ENCODE measurements around the gene GJB5. TPM values are rescaled to one million over a fixed set of nuclear protein-coding genes. Genes with fewer than 3 reads are reported as not detected.
"Not testable (repeated sequence)": the region's sequence is repeated elsewhere in the genome, so short reads cannot be mapped to it uniquely, and the experiment has no call there.

GJB5 gene
- total and polyA plus RNA-seq, 4 experiments from 2014 or later, result not detected

- Histone ChIP-seq H3K9me3 (ENCODE audit: control insufficient read depth in 1 of 2, low read length in 2 of 2) (no peaks in the 10 kb centered on the region), H3K27me3 (ENCODE audit: insufficient read depth, low read length) (no peaks in the 10 kb centered on the region), H3K36me3 (ENCODE audit: insufficient read depth, low read length) (no peaks in the 10 kb centered on the region), H3K4me3 (ENCODE audit: low read length in 2 of 2) (no peak overlapping the region), H3K4me1 (ENCODE audit: insufficient read depth, low read length) (no peaks in the 10 kb centered on the region), H3K27ac (ENCODE audit: low read depth, low read length) (no peak overlapping the region)
- Mint-ChIP-seq H3K36me3 (no peaks in the 10 kb centered on the region), H3K4me1 (no peaks in the 10 kb centered on the region), H3K27me3 (peaks cover 15 to 19% of the 10 kb centered on the region in 2 donors), H3K9me3 (no peaks in the 10 kb centered on the region), H3K27ac (no peak overlapping the region), H3K4me3 (no peak overlapping the region)
- no peak for DNase-seq
- intact Hi-C loops (cut with micrococcal nuclease), result no loop called here
- ChIA-PET POLR2A (ENCODE audit: partially characterized antibody) (no interaction called here), CTCF (ENCODE audit: partially characterized antibody) (no interaction called here)
Measured at GRCh38 chr1:34762474-34763141, 7.8 kb downstream of the GJB5 start.

GRCh38 chr1:34763142-34763781, 8.4 kb downstream of the GJB5 start:
- DNase-seq, result no peak
- Mint-ChIP-seq H3K9me3 (no peaks in the 10 kb centered on the region), H3K27me3 (peaks cover 11 to 15% of the 10 kb centered on the region in 2 donors), H3K4me1 (no peaks in the 10 kb centered on the region), H3K36me3 (no peaks in the 10 kb centered on the region), H3K27ac (no peak overlapping the region), H3K4me3 (no peak overlapping the region)
- intact Hi-C loops (cut with micrococcal nuclease), result no loop called here
- H3K4me3 ChIP-seq (ENCODE audit: low read length in 2 of 2), result no peak overlapping the region
- no peaks in the 10 kb centered on the region for H3K36me3 ChIP-seq (ENCODE audit: insufficient read depth, low read length)
- CTCF ChIA-PET (ENCODE audit: partially characterized antibody), result no interaction called here
- POLR2A ChIA-PET (ENCODE audit: partially characterized antibody), result no interaction called here
- H3K4me1 ChIP-seq (ENCODE audit: insufficient read depth, low read length), result no peaks in the 10 kb centered on the region
- H3K27ac ChIP-seq (ENCODE audit: low read depth, low read length), result no peak overlapping the region
- H3K9me3 ChIP-seq (ENCODE audit: control insufficient read depth in 1 of 2, low read length in 2 of 2), result no peaks in the 10 kb centered on the region
- H3K27me3 ChIP-seq (ENCODE audit: insufficient read depth, low read length), result no peaks in the 10 kb centered on the region

GRCh38 chr1:34768856-34769255, 14.0 kb downstream of the GJB5 start:
- ChIA-PET CTCF (ENCODE audit: partially characterized antibody) (no interaction called here), POLR2A (ENCODE audit: partially characterized antibody) (no interaction called here)
- no peaks in the 10 kb centered on the region for H3K27me3 Mint-ChIP-seq

GRCh38 chr1:34770891-34771504, 16.2 kb downstream of the GJB5 start:
- H3K27me3 ChIP-seq (ENCODE audit: insufficient read depth, low read length), result no peaks in the 10 kb centered on the region
- intact Hi-C loops (cut with micrococcal nuclease), result no loop called here
- no peaks in the 10 kb centered on the region for H3K9me3 Mint-ChIP-seq
- H3K27ac Mint-ChIP-seq, result no peak overlapping the region
- H3K4me1 ChIP-seq (ENCODE audit: insufficient read depth, low read length), result no peaks in the 10 kb centered on the region
- DNase-seq, result no peak
- no peaks in the 10 kb centered on the region for H3K4me1 Mint-ChIP-seq
- H3K36me3 ChIP-seq (ENCODE audit: insufficient read depth, low read length), result no peaks in the 10 kb centered on the region
- H3K4me3 ChIP-seq (ENCODE audit: low read length in 2 of 2), result no peak overlapping the region
- ChIA-PET POLR2A (ENCODE audit: partially characterized antibody) (no interaction called here), CTCF (ENCODE audit: partially characterized antibody) (no interaction called here)
- H3K4me3 Mint-ChIP-seq, result no peak overlapping the region
- no peaks in the 10 kb centered on the region for H3K9me3 ChIP-seq (ENCODE audit: control insufficient read depth in 1 of 2, low read length in 2 of 2)
- H3K27me3 Mint-ChIP-seq, result peaks cover 0 to 2% of the 10 kb centered on the region in 2 donors
- no peaks in the 10 kb centered on the region for H3K36me3 Mint-ChIP-seq
- no peak overlapping the region for H3K27ac ChIP-seq (ENCODE audit: low read depth, low read length)

More at GRCh38 chr1:34768856-34769255, 14.0 kb downstream of the GJB5 start:
- H3K4me3 Mint-ChIP-seq, result no peak overlapping the region
- intact Hi-C loops (cut with micrococcal nuclease), result no loop called here
- H3K27me3 ChIP-seq (ENCODE audit: insufficient read depth, low read length), result no peaks in the 10 kb centered on the region
- no peaks in the 10 kb centered on the region for H3K9me3 Mint-ChIP-seq
- no peak overlapping the region for H3K4me3 ChIP-seq (ENCODE audit: low read length in 2 of 2)
- no peaks in the 10 kb centered on the region for H3K36me3 Mint-ChIP-seq
- no peaks in the 10 kb centered on the region for H3K4me1 ChIP-seq (ENCODE audit: insufficient read depth, low read length)
- DNase-seq, result no peak
- H3K9me3 ChIP-seq (ENCODE audit: control insufficient read depth in 1 of 2, low read length in 2 of 2), result no peaks in the 10 kb centered on the region
- H3K4me1 Mint-ChIP-seq, result no peaks in the 10 kb centered on the region
- no peaks in the 10 kb centered on the region for H3K36me3 ChIP-seq (ENCODE audit: insufficient read depth, low read length)
- H3K27ac Mint-ChIP-seq, result no peak overlapping the region
- no peak overlapping the region for H3K27ac ChIP-seq (ENCODE audit: low read depth, low read length)

GRCh38 chr1:34771573-34772371, 16.9 kb downstream of the GJB5 start:
- POLR2A ChIA-PET (ENCODE audit: partially characterized antibody), result no interaction called here
- Mint-ChIP-seq H3K4me1 (no peaks in the 10 kb centered on the region), H3K9me3 (no peaks in the 10 kb centered on the region), H3K27me3 (peaks cover 0 to 2% of the 10 kb centered on the region in 2 donors), H3K27ac (no peak overlapping the region), H3K4me3 (no peak overlapping the region), H3K36me3 (no peaks in the 10 kb centered on the region)
- DNase-seq, result no peak
- CTCF ChIA-PET (ENCODE audit: partially characterized antibody), result no interaction called here
- no peak overlapping the region for H3K4me3 ChIP-seq (ENCODE audit: low read length in 2 of 2)
- no peaks in the 10 kb centered on the region for H3K4me1 ChIP-seq (ENCODE audit: insufficient read depth, low read length)
- intact Hi-C loops (cut with micrococcal nuclease), result no loop called here
- no peaks in the 10 kb centered on the region for H3K27me3 ChIP-seq (ENCODE audit: insufficient read depth, low read length)
- H3K27ac ChIP-seq (ENCODE audit: low read depth, low read length), result no peak overlapping the region
- no peaks in the 10 kb centered on the region for H3K36me3 ChIP-seq (ENCODE audit: insufficient read depth, low read length)
- no peaks in the 10 kb centered on the region for H3K9me3 ChIP-seq (ENCODE audit: control insufficient read depth in 1 of 2, low read length in 2 of 2)

- H3K27me3 ChIP-seq (ENCODE audit: insufficient read depth, low read length); H3K4me1 ChIP-seq (ENCODE audit: insufficient read depth, low read length); H3K9me3 Mint-ChIP-seq; POLR2A ChIA-PET (ENCODE audit: partially characterized antibody); H3K27ac Mint-ChIP-seq; H3K27ac ChIP-seq (ENCODE audit: low read depth, low read length); H3K27me3 Mint-ChIP-seq; DNase-seq; H3K4me3 Mint-ChIP-seq; H3K4me1 Mint-ChIP-seq; H3K4me3 ChIP-seq (ENCODE audit: low read length in 2 of 2); H3K36me3 Mint-ChIP-seq; H3K9me3 ChIP-seq (ENCODE audit: control insufficient read depth in 1 of 2, low read length in 2 of 2); intact Hi-C loops (cut with micrococcal nuclease); H3K36me3 ChIP-seq (ENCODE audit: insufficient read depth, low read length): not testable (repeated sequence)
- CTCF ChIA-PET (ENCODE audit: partially characterized antibody), result interaction anchor here (0.9 to 1.3 kb wide), 2 partner anchors 9 to 30 kb away, joined by 3 read pairs; no protein-coding TSS in a partner anchor
Measured at GRCh38 chr1:34773114-34773513, 18.3 kb downstream of the GJB5 start.

- Mint-ChIP-seq H3K27me3 (peaks cover 2 to 17% of the 10 kb centered on the region in 2 donors), H3K4me1 (no peaks in the 10 kb centered on the region), H3K36me3 (no peaks in the 10 kb centered on the region), H3K27ac (no peak overlapping the region), H3K4me3 (no peak overlapping the region), H3K9me3 (no peaks in the 10 kb centered on the region)
- H3K36me3 ChIP-seq (ENCODE audit: insufficient read depth, low read length), result no peaks in the 10 kb centered on the region
- H3K27me3 ChIP-seq (ENCODE audit: insufficient read depth, low read length), result no peaks in the 10 kb centered on the region
- H3K27ac ChIP-seq (ENCODE audit: low read depth, low read length), result no peak overlapping the region
- DNase-seq, result no peak
- no peaks in the 10 kb centered on the region for H3K4me1 ChIP-seq (ENCODE audit: insufficient read depth, low read length)
- ChIA-PET POLR2A (ENCODE audit: partially characterized antibody) (no interaction called here), CTCF (ENCODE audit: partially characterized antibody) (no interaction called here)
- intact Hi-C loops (cut with micrococcal nuclease), result no loop called here
- H3K4me3 ChIP-seq (ENCODE audit: low read length in 2 of 2), result no peak overlapping the region
- no peaks in the 10 kb centered on the region for H3K9me3 ChIP-seq (ENCODE audit: control insufficient read depth in 1 of 2, low read length in 2 of 2)
Measured at GRCh38 chr1:34774957-34775356, 20.1 kb downstream of the GJB5 start.
